Activated naive CD4-positive, alpha-beta T cell treated with anti-CD3 and anti-CD28 coated beads, Interleukin-2, amount 50 U/mL, for 72 hours (primary cell): ENCODE results near the gene C3orf20. TPM values are rescaled to one million over a fixed set of nuclear protein-coding genes. Genes with fewer than 3 reads are reported as not detected.
"Not testable (repeated sequence)": the region's sequence is repeated elsewhere in the genome, so short reads cannot be mapped to it uniquely, and the experiment has no call there.

Source experiments
- ATAC-seq, 2 donors: fragments of 150-1000 bp; cut with Tn5 transposase; 2 replicates each; pipeline ENCODE4 v1.10.0; 2021; ENCODE audit warnings: mild to moderate bottlenecking in 2 of 2, moderate library complexity in 2 of 2
- DNase-seq, 2 donors: peaks; one replicate each; pipeline ENCODE4 v3.0.0; 2021 to 2022; ENCODE audit warnings: low spot score in 2 of 2
- H3K27ac Mint-ChIP-seq, 2 donors: one replicate each; pipeline ENCODE4 v1.8.0; 2022; ENCODE audit warnings: mild to moderate bottlenecking in 2 of 2, mixed read lengths in 2 of 2
- H3K36me3 Mint-ChIP-seq, 2 donors: one replicate each; pipeline ENCODE4 v1.8.0; 2022; ENCODE audit warnings: mixed read lengths in 2 of 2
- H3K9me3 Mint-ChIP-seq, 2 donors: one replicate each; pipeline ENCODE4 v1.8.0; 2022; ENCODE audit warnings: mixed read lengths in 2 of 2
- total RNA-seq, 2 donors: library from RNA; stranded (reverse); gene quantifications; one replicate each; pipeline ENCODE4 v1.2.3, GENCODE V29; 2022

Gene C3orf20
- total RNA-seq, 2 donors from 2014 or later, result 0.56 TPM; not detected in 1

- Mint-ChIP-seq H3K27ac (no peak overlapping the region), H3K36me3 (peaks cover 13 to 16% of the 10 kb centered on the region in 2 donors), H3K9me3 (no peaks in the 10 kb centered on the region)
- no peak for DNase-seq
- ATAC-seq, result no peak
These were observed 28.1 kb upstream of the C3orf20 start for GRCh38 chr3:14646589-14647413.

- Mint-ChIP-seq H3K36me3 (peaks cover 19 to 22% of the 10 kb centered on the region in 2 donors), H3K27ac (no peak overlapping the region), H3K9me3 (no peaks in the 10 kb centered on the region)
- DNase-seq (no peak), ATAC-seq (no peak)
These were observed 26.7 kb upstream of the C3orf20 start for GRCh38 chr3:14647976-14648955.

- ATAC-seq (no peak), DNase-seq (no peak)
- H3K36me3 Mint-ChIP-seq, result peaks cover 19 to 22% of the 10 kb centered on the region in 2 donors
- H3K27ac Mint-ChIP-seq, result no peak overlapping the region
- no peaks in the 10 kb centered on the region for H3K9me3 Mint-ChIP-seq
These were observed 25.5 kb upstream of the C3orf20 start for GRCh38 chr3:14649466-14649865.

GRCh38 chr3:14650193-14650592, 24.7 kb upstream of the C3orf20 start:
- Mint-ChIP-seq H3K27ac (peak overlapping the region; percentile 92 to 99), H3K9me3 (no peaks in the 10 kb centered on the region), H3K36me3 (peaks cover 20 to 22% of the 10 kb centered on the region in 2 donors)
- no peak for ATAC-seq
- no peak for DNase-seq

GRCh38 chr3:14651440-14652251, 23.3 kb upstream of the C3orf20 start, which contains the start of gene CCDC174:
CCDC174 (plus strand) TSS chr3:14651762; CDS start chr3:14651837, 75 bp downstream.
- H3K9me3 Mint-ChIP-seq, result no peaks in the 10 kb centered on the region
- ATAC-seq, result peak; percentile 98 to 99
- DNase-seq, result peak; percentile 93 to 95
- H3K27ac Mint-ChIP-seq, result peak within 1 kb of the TSS; percentile 99
- H3K36me3 Mint-ChIP-seq, result peaks cover 22 to 25% of the 10 kb centered on the region in 2 donors

- ATAC-seq, DNase-seq, H3K9me3 Mint-ChIP-seq: not testable (repeated sequence)
- Mint-ChIP-seq H3K27ac (peak overlapping the region; percentile 99), H3K36me3 (peaks cover 25% of the 10 kb centered on the region in 2 donors)
These were observed 22.5 kb upstream of the C3orf20 start for GRCh38 chr3:14652360-14652907.

- ATAC-seq, result peak in 1 of 2 donors; percentile 26
- H3K36me3 Mint-ChIP-seq, result peaks cover 6 to 26% of the 10 kb centered on the region in 2 donors
- no peaks in the 10 kb centered on the region for H3K9me3 Mint-ChIP-seq
- DNase-seq, result no peak
- peak overlapping the region; percentile 11 to 13 for H3K27ac Mint-ChIP-seq
These were observed 17.4 kb upstream of the C3orf20 start for GRCh38 chr3:14657579-14657978.

GRCh38 chr3:14658978-14659377, 16.0 kb upstream of the C3orf20 start:
- DNase-seq (no peak), ATAC-seq (no peak)
- Mint-ChIP-seq H3K36me3 (peaks cover 15 to 28% of the 10 kb centered on the region in 2 donors), H3K9me3 (no peaks in the 10 kb centered on the region), H3K27ac (peak overlapping the region in 1 of 2 donors; percentile 15)

- no peak for DNase-seq
- Mint-ChIP-seq H3K9me3 (no peaks in the 10 kb centered on the region), H3K27ac (peak overlapping the region; percentile 17 to 22), H3K36me3 (peaks cover 22 to 39% of the 10 kb centered on the region in 2 donors)
- ATAC-seq, result peak; percentile 26 to 32
These were observed 14.0 kb upstream of the C3orf20 start for GRCh38 chr3:14660942-14661341.

GRCh38 chr3:14663396-14664135, 11.4 kb upstream of the C3orf20 start:
- Mint-ChIP-seq H3K27ac (peak overlapping the region in 1 of 2 donors; percentile 50), H3K9me3 (no peaks in the 10 kb centered on the region), H3K36me3 (peaks cover 22 to 33% of the 10 kb centered on the region in 2 donors)
- ATAC-seq (no peak), DNase-seq (no peak)

GRCh38 chr3:14664170-14664569, 10.8 kb upstream of the C3orf20 start:
- ATAC-seq (no peak), DNase-seq (no peak)
- H3K36me3 Mint-ChIP-seq, result peaks cover 22 to 33% of the 10 kb centered on the region in 2 donors
- no peaks in the 10 kb centered on the region for H3K9me3 Mint-ChIP-seq
- peak overlapping the region in 1 of 2 donors; percentile 85 for H3K27ac Mint-ChIP-seq

GRCh38 chr3:14672588-14672987, 2.4 kb upstream of the C3orf20 start:
- no peak for DNase-seq
- peaks cover 0 to 4% of the 10 kb centered on the region in 2 donors for H3K36me3 Mint-ChIP-seq
- ATAC-seq, result no peak
- no peak overlapping the region for H3K27ac Mint-ChIP-seq
- no peaks in the 10 kb centered on the region for H3K9me3 Mint-ChIP-seq

- H3K27ac Mint-ChIP-seq, result peak overlapping the region; percentile 26 to 73
- H3K36me3 Mint-ChIP-seq, result peaks cover 0 to 19% of the 10 kb centered on the region in 2 donors
- peaks cover 4% of the 10 kb centered on the region in 2 donors for H3K9me3 Mint-ChIP-seq
- ATAC-seq (no peak), DNase-seq (no peak)
These were observed 1.9 kb downstream of the C3orf20 start for GRCh38 chr3:14676881-14677280.

GRCh38 chr3:14678015-14678503, 3.1 kb downstream of the C3orf20 start:
- peaks cover 0 to 19% of the 10 kb centered on the region in 2 donors for H3K36me3 Mint-ChIP-seq
- H3K27ac Mint-ChIP-seq, result peak overlapping the region in 1 of 2 donors; percentile 56
- H3K9me3 Mint-ChIP-seq, result peaks cover 4% of the 10 kb centered on the region in 2 donors
- no peak for DNase-seq
- ATAC-seq, result peak in 1 of 2 donors; percentile 30

GRCh38 chr3:14680115-14680514, 5.2 kb downstream of the C3orf20 start:
- H3K36me3 Mint-ChIP-seq, result peaks cover 0 to 19% of the 10 kb centered on the region in 2 donors

More at GRCh38 chr3:14680115-14680514, 5.2 kb downstream of the C3orf20 start:
- peaks cover 4% of the 10 kb centered on the region in 2 donors for H3K9me3 Mint-ChIP-seq
- no peak for DNase-seq
- ATAC-seq, result no peak
- no peak overlapping the region for H3K27ac Mint-ChIP-seq
